Neural progenitor cell (in vitro differentiated cells): ENCODE results near the gene CCT6B. TPM values are rescaled to one million over a fixed set of nuclear protein-coding genes. Genes with fewer than 3 reads are reported as not detected.

ENCODE experiments used
- DNase-seq: peaks from one replicate; pipeline ENCODE4 v3.0.0-alpha.2; 2016; ENCODE audit warnings: low spot score
- H2AFZ ChIP-seq: fragments of 200-600 bp; sonication (generic); replicated peaks from 2 replicates; pipeline ENCODE4 v1.6.1; 2016; ENCODE audit warnings: antibody characterized with exemption
- H3F3A ChIP-seq: fragments of 200-600 bp; sonication (generic); 2 replicates; pipeline ENCODE4 v1.6.1; 2016; ENCODE audit warnings: antibody characterized with exemption, low read depth
- H3K27ac ChIP-seq: fragments of 200-600 bp; sonication (generic); 2 replicates; pipeline ENCODE4 v1.5.1; 2016; ENCODE audit warnings: mild to moderate bottlenecking
- H3K27me3 ChIP-seq: fragments of 200-600 bp; sonication (generic); 2 replicates; pipeline ENCODE4 v1.6.1; 2016; ENCODE audit warnings: mild to moderate bottlenecking, moderate library complexity
- H3K36me3 ChIP-seq: fragments of 200-600 bp; sonication (generic); 2 replicates; pipeline ENCODE4 v1.5.1; 2016
- H3K4me1 ChIP-seq: fragments of 200-600 bp; sonication (generic); 2 replicates; pipeline ENCODE4 v1.6.1; 2016; ENCODE audit warnings: mixed run types
- H3K4me2 ChIP-seq: fragments of 200-600 bp; sonication (generic); 2 replicates; pipeline ENCODE4 v1.6.1; 2016
- H3K4me3 ChIP-seq: fragments of 200-600 bp; sonication (generic); 2 replicates; pipeline ENCODE4 v1.5.1; 2016
- H3K79me2 ChIP-seq: fragments of 200-600 bp; sonication (generic); 2 replicates; pipeline ENCODE4 v1.6.1; 2016; ENCODE audit warnings: low read depth
- H3K9ac ChIP-seq: fragments of 200-600 bp; sonication (generic); 2 replicates; pipeline ENCODE4 v1.6.1; 2016
- H3K9me3 ChIP-seq: fragments of 200-600 bp; sonication (generic); 2 replicates; pipeline ENCODE4 v1.5.1; 2016; ENCODE audit warnings: low read depth
- H4K20me1 ChIP-seq: fragments of 200-600 bp; sonication (generic); 2 replicates; pipeline ENCODE4 v1.6.1; 2016; ENCODE audit warnings: low read depth
- H3K27ac Mint-ChIP-seq: 3 replicates; pipeline ENCODE4 v1.8.0; 2021; ENCODE audit warnings: mixed read lengths
- H3K27me3 Mint-ChIP-seq: 2 replicates; pipeline ENCODE4 v1.8.0; 2022; ENCODE audit warnings: low read depth, mild to moderate bottlenecking, inconsistent platforms, moderate library complexity, mixed read lengths; ENCODE audit not compliant: insufficient read depth
- H3K36me3 Mint-ChIP-seq: 3 replicates; pipeline ENCODE4 v1.8.0; 2021; ENCODE audit warnings: mixed read lengths
- H3K4me1 Mint-ChIP-seq: 3 replicates; pipeline ENCODE4 v1.8.0; 2021; ENCODE audit warnings: mixed read lengths
- H3K4me3 Mint-ChIP-seq: 3 replicates; pipeline ENCODE4 v1.8.0; 2021; ENCODE audit warnings: mild to moderate bottlenecking, moderate library complexity, mixed read lengths
- H3K9me3 Mint-ChIP-seq: 3 replicates; pipeline ENCODE4 v1.8.0; 2020; ENCODE audit warnings: mixed read lengths
- CTCF ChIP-seq: fragments of 200-600 bp; sonication (generic); IDR thresholded peaks from 2 replicates; pipeline ENCODE4 v1.5.1; 2017; ENCODE audit warnings: antibody characterized with exemption, mild to moderate bottlenecking
- EZH2 ChIP-seq: fragments of 200-600 bp; sonication (generic); IDR thresholded peaks from 2 replicates; pipeline ENCODE4 v1.6.1; 2017; ENCODE audit warnings: antibody characterized with exemption, mild to moderate bottlenecking, moderate library complexity
- EZH2phosphoT487 ChIP-seq: fragments of 200-600 bp; sonication (generic); IDR thresholded peaks from 2 replicates; pipeline ENCODE4 v1.6.1; 2017; ENCODE audit warnings: antibody characterized with exemption
- total RNA-seq: library from RNA; depleted of rRNA; stranded (reverse); fragments of >200 nt; gene quantifications from 2 replicates; pipeline ENCODE4 v1.2.3, GENCODE V29; 2015; ENCODE audit warnings: low replicate concordance

The CCT6B gene
- total RNA-seq, 1 donor from 2014 or later: 5.0 TPM

- peaks cover 21% of the 10 kb centered on the region for H4K20me1 ChIP-seq
- peaks cover 9% of the 10 kb centered on the region for H3K36me3 ChIP-seq
- no peak for DNase-seq
- H3F3A ChIP-seq: no peaks in the 10 kb centered on the region
- Mint-ChIP-seq H3K4me1 (peaks cover 17% of the 10 kb centered on the region), H3K27me3 (no peaks in the 10 kb centered on the region), H3K9me3 (no peaks in the 10 kb centered on the region), H3K36me3 (peaks cover 42% of the 10 kb centered on the region), H3K27ac (no peak overlapping the region), H3K4me3 (no peak overlapping the region)
- H3K9me3 ChIP-seq: no peaks in the 10 kb centered on the region
- TF ChIP-seq EZH2phosphoT487 (no peak), CTCF (no peak), EZH2 (no peak)
- H3K27ac ChIP-seq: no peak overlapping the region
- peaks cover 53% of the 10 kb centered on the region for H3K79me2 ChIP-seq
- no peak overlapping the region for H3K9ac ChIP-seq
- no peak overlapping the region for H3K4me2 ChIP-seq
- no peak overlapping the region for H3K4me3 ChIP-seq
- H3K4me1 ChIP-seq: peaks cover 3% of the 10 kb centered on the region
- no peak overlapping the region for H2AFZ ChIP-seq
- no peaks in the 10 kb centered on the region for H3K27me3 ChIP-seq
Measured at GRCh38 chr17:34987232-34987631, 26.0 kb upstream of the CCT6B start.

- peak overlapping the region; percentile 83 for H3K4me3 ChIP-seq
- no peak overlapping the region for H3K27ac ChIP-seq
- H3K27me3 Mint-ChIP-seq: no peaks in the 10 kb centered on the region
- H2AFZ ChIP-seq: no peak overlapping the region
- peaks cover 9% of the 10 kb centered on the region for H3F3A ChIP-seq
- peak overlapping the region; percentile 94 for H3K4me2 ChIP-seq
- H3K27ac Mint-ChIP-seq: peak overlapping the region; percentile 99
- peaks cover 18% of the 10 kb centered on the region for H3K4me1 ChIP-seq
- H3K4me3 Mint-ChIP-seq: peak overlapping the region; percentile 99
- H3K27me3 ChIP-seq: no peaks in the 10 kb centered on the region
- peaks cover 21% of the 10 kb centered on the region for H4K20me1 ChIP-seq
- peaks cover 41% of the 10 kb centered on the region for H3K4me1 Mint-ChIP-seq
- H3K9me3 ChIP-seq: no peaks in the 10 kb centered on the region
- H3K79me2 ChIP-seq: peaks cover 61% of the 10 kb centered on the region
- H3K36me3 ChIP-seq: peaks cover 2% of the 10 kb centered on the region
- TF ChIP-seq CTCF (no peak), EZH2 (no peak), EZH2phosphoT487 (no peak)
- no peaks in the 10 kb centered on the region for H3K9me3 Mint-ChIP-seq
- DNase-seq: peak; percentile 38
- peaks cover 21% of the 10 kb centered on the region for H3K36me3 Mint-ChIP-seq
- H3K9ac ChIP-seq: peak overlapping the region; percentile 86
Measured at GRCh38 chr17:34981538-34982241, 20.4 kb upstream of the CCT6B start.

- H3K36me3 Mint-ChIP-seq: peaks cover 15% of the 10 kb centered on the region
- Histone ChIP-seq H3F3A (peaks cover 9% of the 10 kb centered on the region), H3K27ac (peak overlapping the region; percentile 83), H3K4me2 (peak overlapping the region; percentile 94), H4K20me1 (peaks cover 13% of the 10 kb centered on the region), H3K4me1 (peaks cover 18% of the 10 kb centered on the region), H3K79me2 (peaks cover 53% of the 10 kb centered on the region), H3K9ac (peak overlapping the region; percentile 86), H3K9me3 (no peaks in the 10 kb centered on the region), H2AFZ (peak overlapping the region; percentile 85), H3K27me3 (no peaks in the 10 kb centered on the region), H3K4me3 (peak overlapping the region; percentile 83), H3K36me3 (no peaks in the 10 kb centered on the region)
- H3K27me3 Mint-ChIP-seq: no peaks in the 10 kb centered on the region
- peak overlapping the region; percentile 99 for H3K4me3 Mint-ChIP-seq
- H3K4me1 Mint-ChIP-seq: peaks cover 41% of the 10 kb centered on the region
- no peaks in the 10 kb centered on the region for H3K9me3 Mint-ChIP-seq
- H3K27ac Mint-ChIP-seq: peak overlapping the region; percentile 99
- TF ChIP-seq EZH2 (no peak), CTCF (peak; percentile 49)
- peak; percentile 82 for DNase-seq
Measured at GRCh38 chr17:34980681-34981537, 19.6 kb upstream of the CCT6B start.
